ENCODE measurements around the gene KCNQ1OT1. TPM values are rescaled to one million over a fixed set of nuclear protein-coding genes. Genes with fewer than 3 reads are reported as not detected.

Gene KCNQ1OT1
- total RNA-seq, 1 experiment from 2014 or later, result 1.2 TPM

GRCh38 chr11:2743427-2744110 lies 43.8 kb upstream of the KCNQ1OT1 start:
- no peaks in the 10 kb centered on the region for H4K20me1 ChIP-seq (ENCODE audit: control insufficient read depth, insufficient read depth, insufficient read length)
- H2BK120ac ChIP-seq (ENCODE audit: low read depth, low read length, poor library complexity, severe bottlenecking), result no peak overlapping the region
- H4K5ac ChIP-seq (ENCODE audit: insufficient read length, low read depth, low read length), result no peak overlapping the region
- no peak overlapping the region for H4K8ac ChIP-seq (replicated peaks; ENCODE audit: insufficient read length, low read depth, low read length)
- H3K56ac ChIP-seq (ENCODE audit: insufficient read length, low read depth, low read length), result no peak overlapping the region
- no peak overlapping the region for H3K27ac Mint-ChIP-seq
- no peaks in the 10 kb centered on the region; the same call in 1 of the 2 replicates for H3K27me3 ChIP-seq (ENCODE audit: insufficient read depth, low read length)
- no peaks in the 10 kb centered on the region for H3K79me2 ChIP-seq (ENCODE audit: insufficient read depth, low read length)
- H3K79me1 ChIP-seq (ENCODE audit: insufficient read depth, low read depth, low read length, poor library complexity, severe bottlenecking), result no peaks in the 10 kb centered on the region
- H2AFZ ChIP-seq (ENCODE audit: low read length), result no peak overlapping the region
- H3K4ac ChIP-seq (ENCODE audit: low read depth, low read length), result no peak overlapping the region
- no peak overlapping the region for H3K18ac ChIP-seq (ENCODE audit: insufficient read length, low read depth, low read length)
- no peak overlapping the region for H3K4me2 ChIP-seq (ENCODE audit: insufficient read depth, insufficient read length, low read length)
- no peak overlapping the region; the same call in 1 of the 2 replicates for H3K14ac ChIP-seq (ENCODE audit: insufficient read depth, low read length)
- peaks cover 2 to 3% of the 10 kb centered on the region in 2 experiments; a peak in 3 of 5 replicates for H3K9me3 Mint-ChIP-seq
- H3K27me3 Mint-ChIP-seq (ENCODE audit: low read depth), result peaks cover 86% of the 10 kb centered on the region
- H4K91ac ChIP-seq (ENCODE audit: insufficient read length, low read depth, low read length), result no peak overlapping the region
- no CpG with 5 or more reads among the region's 21 CpGs for WGBS (ENCODE audit: extremely low coverage, insufficient read length, low lambda C conversion rate)
- no peaks in the 10 kb centered on the region for H3K9me3 ChIP-seq (ENCODE audit: control insufficient read depth, low read depth, low read length)
- TF ChIP-seq CTCF (conservative IDR thresholded peaks at IDR 0.05), result no peak
- H2BK20ac ChIP-seq (ENCODE audit: low read depth, low read length, poor library complexity, severe bottlenecking), result no peak overlapping the region
- no peak for DNase-seq
- no peak overlapping the region for H2BK12ac ChIP-seq (ENCODE audit: insufficient read length, low read depth, low read length)
- no peak overlapping the region for H3K9ac ChIP-seq (ENCODE audit: extremely low read depth, insufficient read length, low read length)
- H3K36me3 Mint-ChIP-seq (ENCODE audit: insufficient read depth in 1 of 3, low read depth in 3 of 3), result no peaks in the 10 kb centered on the region; a peak in 1 of 7 replicates
- H3K23me2 ChIP-seq (ENCODE audit: insufficient read length, low read depth, low read length, poor library complexity, severe bottlenecking), result no peaks in the 10 kb centered on the region
- no peak overlapping the region for H3K4me3 Mint-ChIP-seq
- H2BK15ac ChIP-seq (ENCODE audit: low read depth, low read length), result no peak overlapping the region
- H2BK5ac ChIP-seq (ENCODE audit: insufficient read length, low read length), result no peak overlapping the region
- no peaks in the 10 kb centered on the region for H3K4me1 ChIP-seq (ENCODE audit: insufficient read depth, low read length)
- no peak overlapping the region for H2AK5ac ChIP-seq (ENCODE audit: insufficient read length, low read length)
- H3K27ac ChIP-seq (ENCODE audit: insufficient read length, low read depth, low read length), result no peak overlapping the region
- peaks cover 0 to 2% of the 10 kb centered on the region in 2 experiments; a peak in 1 of 4 replicates for H3K4me1 Mint-ChIP-seq
- no peak overlapping the region for H3T11ph ChIP-seq (ENCODE audit: low read length)
- H3K23ac ChIP-seq (ENCODE audit: insufficient read length, low read depth, low read length), result no peak overlapping the region
